Neutrophil (primary cell): Measurements from ENCODE around the gene PDGFC.

Experiments used
- H3K27ac ChIP-seq: fragments of 200-600 bp; sonication (generic); 2 replicates; pipeline ENCODE4 v1.5.1; 2016; ENCODE audit warnings: mild to moderate bottlenecking, moderate library complexity
- H3K27me3 ChIP-seq: fragments of 200-600 bp; sonication (generic); 2 replicates; pipeline ENCODE4 v1.6.0; 2016; ENCODE audit warnings: mild to moderate bottlenecking
- H3K36me3 ChIP-seq: fragments of 200-600 bp; sonication (generic); 2 replicates; pipeline ENCODE4 v1.5.1; 2017
- H3K4me1 ChIP-seq, 2 experiments: fragments of 200-600 bp in 1 of 2; sonication (generic) in 1 of 2; 1 replicate in 1 of 2; 2 replicates in 1 of 2; pipeline versions ENCODE4 v1.5.1 to v1.6.1; 2013 to 2016; ENCODE audit warnings: low read depth in 1 of 2, low read length in 1 of 2, mild to moderate bottlenecking in 1 of 2, moderate library complexity in 1 of 2; ENCODE audit not compliant: control insufficient read depth in 1 of 2, insufficient read depth in 1 of 2
- H3K4me3 ChIP-seq, 2 experiments: fragments of 200-600 bp in 1 of 2; sonication (generic) in 1 of 2; 1 replicate in 1 of 2; 2 replicates in 1 of 2; pipeline ENCODE4 v1.5.1; 2013 to 2016; ENCODE audit warnings: low read depth in 1 of 2, low read length in 1 of 2, mild to moderate bottlenecking in 1 of 2, moderate library complexity in 1 of 2
- H3K9me3 ChIP-seq: fragments of 200-600 bp; sonication (generic); 2 replicates; pipeline ENCODE4 v1.5.1; 2016
- TF ChIP-seq, protein P1 (sequence below): fragments of 200-600 bp; sonication (generic); IDR thresholded peaks from 2 replicates; pipeline ENCODE4 v1.5.1; 2016; ENCODE audit warnings: antibody characterized with exemption

The PDGFC gene

DNA sequence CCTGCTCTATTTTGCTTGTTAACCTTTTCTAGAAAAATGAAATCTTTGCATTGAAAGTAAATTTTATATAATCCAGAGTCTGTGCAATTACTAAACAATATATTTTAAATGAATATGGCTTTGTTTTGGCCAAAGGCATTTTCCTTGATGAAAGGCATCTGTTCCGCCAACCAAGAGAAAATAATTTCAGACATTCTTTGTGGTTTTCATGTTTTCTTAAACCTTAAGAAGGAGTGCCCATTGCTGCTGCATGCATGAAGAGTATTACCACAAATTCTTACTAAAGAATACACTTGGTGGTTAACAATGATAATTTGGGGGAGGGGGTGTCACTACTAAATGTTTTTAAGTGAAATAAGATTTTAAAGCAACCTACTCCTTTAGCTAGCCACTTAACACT, 2.7 kb upstream of the PDGFC start:
- H3K27me3 ChIP-seq = peaks cover 24% of the 10 kb centered on the region
- no peaks in the 10 kb centered on the region for H3K9me3 ChIP-seq
- H3K4me1 ChIP-seq = peaks cover 22% of the 10 kb centered on the region in 2 experiments
- no peak overlapping the region for H3K4me3 ChIP-seq
- TF ChIP-seq, protein P1, sequence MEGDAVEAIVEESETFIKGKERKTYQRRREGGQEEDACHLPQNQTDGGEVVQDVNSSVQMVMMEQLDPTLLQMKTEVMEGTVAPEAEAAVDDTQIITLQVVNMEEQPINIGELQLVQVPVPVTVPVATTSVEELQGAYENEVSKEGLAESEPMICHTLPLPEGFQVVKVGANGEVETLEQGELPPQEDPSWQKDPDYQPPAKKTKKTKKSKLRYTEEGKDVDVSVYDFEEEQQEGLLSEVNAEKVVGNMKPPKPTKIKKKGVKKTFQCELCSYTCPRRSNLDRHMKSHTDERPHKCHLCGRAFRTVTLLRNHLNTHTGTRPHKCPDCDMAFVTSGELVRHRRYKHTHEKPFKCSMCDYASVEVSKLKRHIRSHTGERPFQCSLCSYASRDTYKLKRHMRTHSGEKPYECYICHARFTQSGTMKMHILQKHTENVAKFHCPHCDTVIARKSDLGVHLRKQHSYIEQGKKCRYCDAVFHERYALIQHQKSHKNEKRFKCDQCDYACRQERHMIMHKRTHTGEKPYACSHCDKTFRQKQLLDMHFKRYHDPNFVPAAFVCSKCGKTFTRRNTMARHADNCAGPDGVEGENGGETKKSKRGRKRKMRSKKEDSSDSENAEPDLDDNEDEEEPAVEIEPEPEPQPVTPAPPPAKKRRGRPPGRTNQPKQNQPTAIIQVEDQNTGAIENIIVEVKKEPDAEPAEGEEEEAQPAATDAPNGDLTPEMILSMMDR = no peak
- H3K27ac ChIP-seq = no peak overlapping the region
- no peaks in the 10 kb centered on the region for H3K36me3 ChIP-seq

DNA sequence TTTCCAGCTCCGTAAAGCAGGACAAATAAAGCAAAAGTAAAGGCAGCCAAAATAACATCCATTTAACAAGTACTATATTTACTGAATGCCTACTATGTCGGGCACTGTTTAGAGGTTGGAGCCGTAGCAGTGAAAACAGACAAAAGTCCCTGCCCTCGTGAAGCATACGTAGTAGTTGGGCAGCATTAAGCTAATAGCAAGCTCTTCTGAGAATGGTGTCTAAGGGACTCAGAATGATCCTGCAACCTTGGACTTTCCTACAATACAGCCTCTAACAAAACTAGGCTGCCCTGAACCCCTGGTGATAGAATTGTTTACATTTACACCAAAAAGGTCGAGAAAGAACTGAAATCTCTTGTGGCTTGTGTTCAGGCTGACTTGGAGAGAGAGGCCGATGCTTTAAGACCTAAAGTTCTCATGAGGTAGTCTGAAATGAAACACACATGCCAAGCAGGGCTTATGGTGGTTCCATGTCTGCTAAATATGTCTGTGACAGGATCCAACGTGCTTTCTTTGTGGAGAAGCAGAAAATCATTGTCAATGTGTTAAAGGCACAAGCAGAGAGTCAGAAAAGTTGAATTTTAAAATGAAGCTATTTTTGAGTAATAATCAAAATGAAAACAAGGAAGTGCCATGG, 898 bp upstream of the PDGFC start:
- Histone ChIP-seq H3K27me3 (peaks cover 24% of the 10 kb centered on the region), H3K4me1 (peaks cover 30% of the 10 kb centered on the region in 2 experiments), H3K9me3 (no peaks in the 10 kb centered on the region), H3K4me3 (peak overlapping the region; percentile 63 to 66), H3K27ac (no peak overlapping the region), H3K36me3 (no peaks in the 10 kb centered on the region)
- TF ChIP-seq, protein P1 = no peak

DNA sequence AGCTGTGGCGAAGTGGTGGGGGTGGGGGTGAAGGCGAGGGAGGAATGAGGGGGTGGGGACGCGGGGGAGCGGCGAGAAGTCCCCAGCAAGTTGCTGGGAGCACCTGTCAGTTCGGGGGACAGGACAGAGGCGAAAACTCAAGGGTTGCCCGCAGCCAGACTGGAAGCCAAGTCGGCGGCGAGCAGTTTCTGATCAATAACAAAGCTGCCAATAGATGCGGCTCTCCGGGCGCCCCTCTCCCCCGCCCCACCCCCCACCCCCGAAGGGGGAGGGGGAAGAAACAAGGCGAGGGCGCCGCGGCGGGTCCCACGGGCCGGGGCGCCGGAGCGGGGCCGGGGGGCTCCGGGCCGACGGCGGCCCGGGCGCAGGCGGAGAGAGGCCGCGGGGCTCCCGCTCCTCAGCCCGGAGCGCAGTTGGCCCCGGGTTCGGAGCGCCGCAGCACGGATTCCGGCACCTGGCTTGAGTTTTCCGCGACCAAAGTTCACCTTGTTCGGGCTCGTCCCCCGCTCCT, 379 bp downstream of the PDGFC start:
- peaks cover 24% of the 10 kb centered on the region for H3K27me3 ChIP-seq
- peak overlapping the region; percentile 63 to 66 for H3K4me3 ChIP-seq
- no peaks in the 10 kb centered on the region for H3K36me3 ChIP-seq
- H3K27ac ChIP-seq = peak overlapping the region; percentile 45
- TF ChIP-seq, protein P1 = no peak
- no peaks in the 10 kb centered on the region for H3K9me3 ChIP-seq
- peaks cover 42 to 43% of the 10 kb centered on the region in 2 experiments for H3K4me1 ChIP-seq

DNA sequence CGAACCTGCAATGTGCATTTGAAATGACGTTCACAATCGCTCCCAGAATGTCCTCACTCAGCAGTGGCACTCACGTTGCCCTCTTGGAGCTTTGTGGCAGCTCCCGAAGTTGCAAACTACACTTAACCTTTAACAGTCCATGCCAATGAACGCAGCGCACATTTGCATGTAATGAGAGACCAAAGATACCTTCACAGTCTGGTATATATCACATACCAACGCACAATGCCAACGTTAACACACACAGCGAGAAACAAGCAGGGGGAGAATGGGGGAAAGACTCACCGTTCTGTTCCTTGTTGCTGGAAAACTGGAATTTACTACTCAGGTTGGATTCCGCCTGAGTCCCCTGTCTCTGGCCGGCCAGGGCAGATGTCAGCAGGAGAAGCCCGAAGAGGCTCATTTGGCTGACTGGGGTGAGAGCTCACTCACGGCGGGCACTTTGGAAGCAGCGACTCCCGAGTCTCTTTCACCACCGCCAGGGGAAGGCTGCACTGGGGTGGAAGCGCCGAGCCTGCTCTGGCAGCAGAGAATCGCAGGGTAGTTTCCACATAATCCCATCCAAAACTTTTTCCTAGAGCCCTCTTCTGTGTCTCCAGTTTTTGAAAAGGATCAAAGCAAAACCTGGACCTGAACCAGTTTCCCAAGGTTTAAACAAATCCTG, 966 bp downstream of the PDGFC start:
- Histone ChIP-seq H3K36me3 (no peaks in the 10 kb centered on the region), H3K4me3 (peak overlapping the region; percentile 46 to 66), H3K9me3 (no peaks in the 10 kb centered on the region), H3K27ac (no peak overlapping the region), H3K4me1 (peaks cover 44 to 49% of the 10 kb centered on the region in 2 experiments), H3K27me3 (peaks cover 24% of the 10 kb centered on the region)
- TF ChIP-seq, protein P1 = no peak

DNA sequence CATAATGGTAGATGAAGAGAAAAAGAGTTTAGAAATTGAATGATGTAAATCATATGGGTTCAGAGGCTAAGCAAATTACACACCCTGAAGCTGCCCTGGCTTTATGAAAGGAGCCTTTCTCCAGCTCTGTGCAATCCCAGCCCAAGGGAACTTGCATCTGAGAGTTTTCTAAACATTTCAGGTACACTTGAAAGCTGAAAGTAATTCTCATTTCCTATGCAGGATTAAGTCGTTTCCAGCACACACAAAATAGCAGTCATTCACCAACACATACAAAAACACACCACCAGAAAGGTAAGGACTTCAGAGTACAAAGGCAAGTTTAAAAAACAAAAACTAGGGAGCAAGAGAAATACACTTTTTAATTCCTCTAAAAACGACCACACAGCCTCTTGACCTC, 1.7 kb downstream of the PDGFC start:
- no peaks in the 10 kb centered on the region for H3K9me3 ChIP-seq
- H3K27me3 ChIP-seq = peaks cover 24% of the 10 kb centered on the region
- H3K27ac ChIP-seq = no peak overlapping the region
- no peaks in the 10 kb centered on the region for H3K36me3 ChIP-seq
- no peak overlapping the region for H3K4me3 ChIP-seq
- H3K4me1 ChIP-seq = peaks cover 44 to 49% of the 10 kb centered on the region in 2 experiments
- TF ChIP-seq, protein P1 = no peak
